Aorta (tissue), 5 donors: ENCODE measurements around the gene RECQL5. TPM values are rescaled to one million over a fixed set of nuclear protein-coding genes. Genes with fewer than 3 reads are reported as not detected.
A peak's percentile ranks its signal among the peaks of the same experiment; 100 is the strongest.

ENCODE experiments used
- ATAC-seq: fragments of 200-7000 bp; cut with Tn5 transposase; one replicate; pipeline ENCODE4 v1.9.1; 2022; ENCODE audit warnings: moderate library complexity; ENCODE audit not compliant: low FRiP score
- DNase-seq, 2 donors: peaks; one replicate each; pipeline ENCODE4 v3.0.0-alpha.2; 2020
- H3K27ac ChIP-seq, 2 donors: one replicate each; pipeline ENCODE4 v1.5.1; 2013; ENCODE audit warnings: low read length in 2 of 2, mild to moderate bottlenecking in 2 of 2, moderate library complexity in 2 of 2, control low read depth in 1 of 2, inconsistent platforms in 1 of 2, low read depth in 1 of 2
- H3K27me3 ChIP-seq, 2 donors: one replicate each; pipeline ENCODE4 v1.6.1; 2013; ENCODE audit warnings: control low read depth in 1 of 2, low read length in 1 of 2, mild to moderate bottlenecking in 1 of 2, moderate library complexity in 1 of 2; ENCODE audit not compliant: insufficient read depth in 2 of 2, control insufficient read depth in 1 of 2
- H3K36me3 ChIP-seq, 2 donors: one replicate each; pipeline ENCODE4 v1.6.1; 2013; ENCODE audit warnings: control low read depth in 1 of 2, low read length in 1 of 2, mild to moderate bottlenecking in 1 of 2; ENCODE audit not compliant: insufficient read depth in 2 of 2, control insufficient read depth in 1 of 2
- H3K4me1 ChIP-seq, 2 donors: one replicate each; pipeline ENCODE4 v1.6.1; 2013; ENCODE audit warnings: low read length in 2 of 2, control low read depth in 1 of 2, mild to moderate bottlenecking in 1 of 2, moderate library complexity in 1 of 2; ENCODE audit not compliant: insufficient read depth in 2 of 2, control insufficient read depth in 1 of 2
- H3K4me3 ChIP-seq, 2 donors: one replicate each; pipeline ENCODE4 v1.5.1; 2013; ENCODE audit warnings: low read length in 2 of 2, control low read depth in 1 of 2, mild to moderate bottlenecking in 1 of 2
- H3K9me3 ChIP-seq: one replicate; pipeline ENCODE4 v1.6.1; 2013; ENCODE audit warnings: mild to moderate bottlenecking, low read length; ENCODE audit not compliant: control insufficient read depth
- WGBS, 2 donors: extraction: QIAGEN DNeasy Blood & Tissue Kit; methylation state at CpG; one replicate each; pipeline ENCODE4 v1.1.7; 2013; 5-methylcytosine and 5-hydroxymethylcytosine counted together
- intact Hi-C, 2 donors: fragments of 100-400 bp; cut with DNase I; formaldehyde crosslinking; loops; one replicate each; pipeline versions ENCODE4 v1.14.2 to v1.15.0; 2022
- polyA plus RNA-seq, 2 donors: library from polyadenylated mRNA; stranded (reverse); fragments of 200-250 nt; gene quantifications; one replicate each; pipeline ENCODE4 v1.2.3, GENCODE V29; 2013
- total RNA-seq, 2 donors: library from RNA; stranded (reverse); fragmentation: NEBNext Ultra II Directional; extraction: Animal tissue kit (Norgen Biotek cat#: 25700); gene quantifications; one replicate each; pipeline ENCODE4 v1.2.1, GENCODE V29; 2021
- donor health status: healthy with polysubstance abuse.
- donor health status: Bipolar disorder and iron deficiency.
- donor health status: DM: no; HTN: no; CAD: no.
- donor health status: DM: no; HTN: no; CAD: no.
- donor health status: DM: yes; HTN: yes; CAD: no.

The RECQL5 gene
- total and polyA plus RNA-seq, 4 donors: 3.3 to 40.6 (median 18.8) TPM

DNA sequence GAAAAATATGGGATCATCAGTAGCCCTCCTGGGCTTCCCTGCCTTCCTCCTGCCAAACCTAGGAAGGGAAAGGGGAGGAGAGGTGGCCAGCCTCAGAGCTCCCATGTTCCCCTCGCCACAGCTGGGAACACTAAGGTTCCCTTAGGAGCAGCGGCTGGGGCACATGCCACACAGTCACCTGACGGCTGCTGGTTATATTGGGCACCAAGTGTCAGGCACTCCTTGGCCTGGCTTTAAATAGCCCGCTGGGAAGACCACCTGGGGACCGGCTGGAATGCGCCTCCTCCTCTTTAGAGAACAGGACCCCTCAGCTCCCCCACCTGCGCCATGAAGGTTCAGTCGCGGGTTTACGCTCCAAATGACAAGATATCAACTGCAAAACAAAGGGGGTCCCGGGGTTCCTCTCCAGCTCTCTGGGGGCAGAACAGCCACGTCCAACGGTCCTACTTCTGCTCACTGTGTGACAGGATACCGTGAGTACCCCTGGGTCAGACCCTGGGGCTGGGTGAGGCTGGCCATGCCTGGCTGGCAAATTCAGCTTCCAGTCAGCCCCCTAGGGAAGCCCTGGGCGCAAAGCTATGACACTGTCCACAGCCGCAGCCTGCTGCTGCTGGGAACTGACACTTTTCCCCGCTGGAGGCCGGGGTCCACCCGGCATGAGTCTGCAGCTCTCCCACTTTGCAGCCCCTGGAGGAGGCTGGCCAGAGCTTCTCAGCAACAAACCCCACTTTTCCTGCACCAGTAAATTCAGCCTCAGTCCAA, 30.4 kb downstream of the RECQL5 start:
- Histone ChIP-seq H3K36me3 (no peaks in the 10 kb centered on the region), H3K27me3 (no peaks in the 10 kb centered on the region), H3K27ac (no peak overlapping the region), H3K9me3 (no peaks in the 10 kb centered on the region), H3K4me1 (no peaks in the 10 kb centered on the region), H3K4me3 (no peak overlapping the region)
- intact Hi-C loops: no loop called here
- DNase-seq (no peak), ATAC-seq (no peak)
- WGBS, 2 donors: 91 to 93% methylated on average over 19 of the region's 19 CpGs

DNA sequence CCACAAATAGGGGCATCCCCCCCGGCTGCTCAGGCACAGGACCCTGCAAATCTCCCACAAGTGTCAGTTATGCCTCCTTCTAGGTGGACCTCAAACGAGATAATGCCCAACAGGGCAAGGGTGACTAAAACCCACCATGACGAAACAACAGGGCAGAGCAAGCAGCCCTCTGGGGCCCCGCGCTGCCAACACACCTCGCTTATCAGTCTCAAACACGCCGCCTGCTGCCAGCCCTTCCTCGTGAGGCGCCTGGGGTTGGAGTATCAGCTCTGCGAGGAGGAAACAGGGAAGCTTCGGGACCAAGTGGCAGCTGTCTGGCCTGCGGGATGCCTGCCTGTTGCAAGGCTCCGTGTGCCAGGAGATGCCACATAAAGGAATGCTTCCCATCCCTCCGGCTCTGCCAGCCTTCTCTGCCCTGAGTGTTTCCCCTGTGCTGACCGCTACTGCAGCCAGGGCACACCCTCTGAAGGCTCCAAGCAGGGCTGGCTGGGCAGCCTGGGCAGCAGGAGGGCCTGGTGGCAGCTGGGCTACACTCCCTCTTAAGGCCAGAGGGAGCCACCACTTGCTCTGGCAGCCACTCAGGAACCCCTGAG, 31.2 kb downstream of the RECQL5 start:
- Histone ChIP-seq H3K4me1 (no peaks in the 10 kb centered on the region), H3K4me3 (no peak overlapping the region), H3K9me3 (no peaks in the 10 kb centered on the region), H3K27ac (no peak overlapping the region), H3K27me3 (no peaks in the 10 kb centered on the region), H3K36me3 (no peaks in the 10 kb centered on the region)
- whole genome bisulfite sequencing, 2 donors: 87 to 90% methylated on average over 16 of the region's 16 CpGs
- intact Hi-C loops: no loop called here
- DNase-seq (no peak), ATAC-seq (no peak)

DNA sequence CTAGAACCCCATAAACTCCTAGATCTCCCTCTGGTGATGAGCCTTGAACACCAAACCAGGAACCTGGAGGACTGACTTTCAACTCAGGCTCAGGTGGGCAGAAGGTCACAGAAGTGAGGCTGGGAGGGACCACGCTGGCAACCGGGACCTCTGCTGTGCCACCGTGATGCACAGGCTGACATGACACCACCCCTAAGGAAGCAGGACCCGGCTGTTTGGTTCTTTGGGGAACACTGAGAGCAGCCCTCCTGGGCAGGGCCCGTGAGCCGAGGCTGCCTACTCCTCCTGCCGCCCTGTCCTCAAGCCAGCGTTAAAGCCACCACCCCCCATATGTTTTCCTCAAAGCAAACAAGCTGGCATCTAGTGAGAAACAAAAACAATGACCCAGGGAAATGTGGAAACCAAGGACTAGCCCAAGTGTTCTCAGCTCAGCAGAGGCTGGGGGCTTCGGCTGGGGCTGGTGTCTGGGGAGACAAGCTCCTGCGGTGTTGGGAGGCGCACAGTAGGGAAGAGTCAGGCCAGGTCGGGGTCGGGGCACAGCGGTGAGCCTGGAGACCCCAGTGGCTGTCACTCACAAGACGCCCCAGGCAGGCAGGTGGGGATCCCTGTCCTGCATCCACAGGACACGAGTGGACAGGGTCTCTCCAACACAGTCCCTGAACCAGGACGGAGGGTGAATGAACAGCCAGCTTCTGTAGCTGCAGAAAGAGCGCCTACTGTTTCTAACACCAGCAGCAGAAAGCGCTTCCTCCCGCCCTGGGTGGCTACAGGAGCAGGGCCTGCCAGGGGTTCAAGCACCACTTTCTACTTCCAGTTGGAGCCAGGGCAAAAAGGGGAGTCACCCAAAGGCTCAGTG, 32.0 kb downstream of the RECQL5 start:
- WGBS, 2 donors: 86 to 87% methylated on average over 20 of the region's 20 CpGs
- no peak overlapping the region for H3K4me3 ChIP-seq
- H3K9me3 ChIP-seq: no peaks in the 10 kb centered on the region
- H3K27me3 ChIP-seq: no peaks in the 10 kb centered on the region
- H3K27ac ChIP-seq: no peak overlapping the region
- ATAC-seq (no peak), DNase-seq (no peak)
- no peaks in the 10 kb centered on the region for H3K4me1 ChIP-seq
- H3K36me3 ChIP-seq: no peaks in the 10 kb centered on the region
- intact Hi-C loops: no loop called here

DNA sequence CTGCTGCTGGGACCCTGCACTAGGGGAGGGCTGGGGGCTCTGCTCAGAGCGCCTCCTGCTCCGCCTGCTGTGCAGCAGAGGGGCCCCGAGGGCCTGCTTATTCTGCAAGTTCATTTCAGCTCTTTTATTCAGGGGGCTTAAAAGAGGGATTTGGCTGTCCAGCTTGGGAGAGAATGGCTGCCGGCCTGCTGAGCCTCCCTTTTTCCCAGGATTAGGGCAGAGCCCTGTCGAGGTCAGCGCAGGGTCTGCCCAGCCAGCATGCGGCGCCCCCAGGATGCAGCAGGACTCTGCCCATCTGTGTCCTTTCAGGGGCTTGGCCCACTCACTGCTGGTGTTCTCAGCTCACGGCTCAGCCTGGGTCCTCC, 32.6 kb downstream of the RECQL5 start:
- no peaks in the 10 kb centered on the region for H3K4me1 ChIP-seq
- H3K36me3 ChIP-seq: no peaks in the 10 kb centered on the region
- H3K4me3 ChIP-seq: no peak overlapping the region
- no peaks in the 10 kb centered on the region for H3K27me3 ChIP-seq
- H3K9me3 ChIP-seq: no peaks in the 10 kb centered on the region
- WGBS, 2 donors: 89 to 90% methylated on average over 9 of the region's 9 CpGs
- intact Hi-C loops: no loop called here
- H3K27ac ChIP-seq: no peak overlapping the region
- ATAC-seq: no peak
- no peak for DNase-seq

DNA sequence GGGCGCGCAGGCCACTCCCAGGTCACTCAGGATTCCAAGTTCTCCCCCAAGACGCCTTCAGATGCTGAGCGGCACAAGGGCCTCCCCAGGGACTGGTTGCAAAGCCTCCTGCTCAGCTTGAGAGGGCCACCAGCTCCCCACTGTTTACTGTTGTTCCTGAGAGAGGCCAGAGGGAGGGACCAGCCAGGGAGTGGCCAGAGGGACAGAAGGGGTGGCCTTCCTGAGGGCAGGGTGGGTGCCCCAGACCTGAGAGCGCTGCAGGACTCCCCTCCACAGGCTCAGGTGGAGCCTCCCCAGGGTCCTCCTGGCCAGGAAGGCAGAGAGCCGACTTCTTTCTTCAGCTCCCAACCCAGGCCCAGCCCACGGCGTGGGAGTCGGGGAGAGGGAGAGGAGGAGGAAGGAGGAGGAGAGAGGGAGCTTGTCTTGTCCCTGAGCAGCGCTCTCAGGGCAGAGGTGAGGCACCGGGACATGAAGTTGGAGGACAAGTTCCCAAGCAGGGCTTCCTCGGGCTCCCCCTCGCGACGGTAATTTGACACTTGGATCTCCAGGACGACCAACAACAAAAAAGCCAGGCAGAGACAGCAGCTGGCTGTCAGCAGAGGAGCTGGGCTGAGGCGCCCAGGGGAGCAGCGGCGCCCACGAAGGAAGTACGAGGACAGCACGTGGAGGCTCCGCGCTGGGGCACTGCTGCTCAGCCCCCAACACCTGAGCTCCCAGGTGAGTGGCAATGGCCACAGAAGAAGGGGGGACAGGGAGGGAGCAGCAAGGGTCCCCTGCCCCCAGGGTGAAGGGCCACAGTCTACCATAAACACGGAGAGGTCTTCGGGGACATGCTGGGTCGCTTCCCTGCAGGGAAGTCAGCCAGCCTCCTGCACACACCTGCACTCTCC, 33.2 kb downstream of the RECQL5 start:
- intact Hi-C loops: loop anchor here (2.0 kb wide), 1 partner anchor 115 kb away; no protein-coding TSS in a partner anchor
- no peak overlapping the region for H3K4me3 ChIP-seq
- WGBS, 2 donors: 9 to 11% methylated on average over 24 to 27 of the region's 27 CpGs
- peak; percentile 83 for ATAC-seq
- H3K27me3 ChIP-seq: no peaks in the 10 kb centered on the region
- H3K27ac ChIP-seq: peak overlapping the region in 1 of 2 donors; percentile 7
- no peaks in the 10 kb centered on the region for H3K36me3 ChIP-seq
- DNase-seq: peak; percentile 91 to 95
- no peaks in the 10 kb centered on the region for H3K9me3 ChIP-seq
- no peaks in the 10 kb centered on the region for H3K4me1 ChIP-seq

DNA sequence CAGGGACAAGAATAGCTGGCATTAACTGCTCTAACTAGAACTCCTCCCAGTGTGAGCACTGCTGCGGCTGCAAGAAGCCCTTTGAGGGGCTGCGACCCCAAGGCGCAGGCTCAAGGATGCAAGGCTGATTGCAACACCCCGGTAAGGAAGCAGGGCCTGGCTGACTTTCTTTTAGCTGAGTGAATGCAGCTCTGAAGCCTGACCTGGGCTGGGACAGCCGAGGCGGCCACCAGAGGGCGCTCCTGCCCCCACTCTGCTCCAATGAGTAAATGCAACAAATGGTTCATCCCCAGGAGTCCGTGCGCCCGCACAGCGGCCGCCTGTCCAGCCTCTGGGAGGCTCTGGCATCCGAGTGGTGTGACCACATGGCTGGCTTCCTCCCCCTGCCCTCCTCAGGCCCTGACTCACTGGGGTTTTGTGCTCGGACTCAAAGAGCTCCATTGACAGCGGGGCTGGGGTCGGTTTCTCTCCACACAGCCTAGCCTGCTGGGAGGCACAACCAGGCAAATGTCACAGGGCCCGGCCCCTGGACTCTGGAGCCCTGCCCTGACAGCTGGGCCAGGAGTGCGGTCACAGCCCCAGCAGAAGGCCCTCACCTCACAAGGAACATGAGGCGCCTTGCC, 34.0 kb downstream of the RECQL5 start, which contains the start of gene SMIM5:
Gene SMIM5 (plus strand): TSS at position 572 of the 623 bp plus-strand sequence. CDS start 6,768 bp downstream, outside the sequence.
- no peak within 1 kb of the TSS for H3K4me3 ChIP-seq
- ATAC-seq: peak; percentile 88
- 14 to 15% methylated on average over 19 of the region's 19 CpGs for WGBS, 2 donors

DNA sequence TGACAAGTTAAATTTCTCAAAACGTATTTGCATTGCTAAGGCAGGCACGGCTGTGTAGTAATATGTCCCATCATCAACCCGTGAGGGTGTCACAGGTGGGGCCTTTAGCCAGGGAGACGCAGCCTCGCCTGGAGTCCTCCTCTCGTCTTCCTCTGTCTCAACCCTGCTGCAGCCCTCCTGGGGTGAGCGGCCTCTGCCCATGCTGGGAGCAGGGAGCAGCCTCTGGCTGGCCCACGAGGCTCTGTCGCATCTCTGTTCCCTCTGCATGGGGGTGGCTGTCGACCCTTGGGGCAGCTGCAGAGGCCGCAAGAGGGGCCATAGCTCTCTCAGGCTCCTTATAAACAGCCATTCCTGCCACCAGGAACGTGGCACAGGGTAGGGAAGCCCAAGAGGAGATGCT, 34.5 kb downstream of the RECQL5 start:
- H3K27ac ChIP-seq: no peak overlapping the region
- intact Hi-C loops: loop anchor here (2.0 kb wide), 1 partner anchor 116 kb away; no protein-coding TSS in a partner anchor
- 78 to 79% methylated on average over 12 of the region's 12 CpGs for WGBS, 2 donors

More for the DNA sequence above, 34.0 kb downstream of the RECQL5 start, which contains the start of gene SMIM5:
- H3K27ac ChIP-seq: peak within 1 kb of the TSS in 1 of 2 donors; percentile 7
- no peaks in the 10 kb centered on the region for H3K4me1 ChIP-seq
- no peaks in the 10 kb centered on the region for H3K27me3 ChIP-seq
- H3K36me3 ChIP-seq: no peaks in the 10 kb centered on the region
- intact Hi-C loops: loop anchor here (2.0 kb wide), 1 partner anchor 116 kb away; no protein-coding TSS in a partner anchor
- peak; percentile 93 to 97 for DNase-seq
- H3K9me3 ChIP-seq: no peaks in the 10 kb centered on the region

More for the DNA sequence above, 34.5 kb downstream of the RECQL5 start:
- Histone ChIP-seq H3K4me1 (no peaks in the 10 kb centered on the region), H3K4me3 (no peak overlapping the region), H3K9me3 (no peaks in the 10 kb centered on the region), H3K27me3 (no peaks in the 10 kb centered on the region), H3K36me3 (no peaks in the 10 kb centered on the region)
- no peak for DNase-seq
- ATAC-seq: no peak
